HG03095 (cell line): Measurements from ENCODE around the gene RFXAP.

Experiments used
- ATAC-seq: cut with Tn5 transposase; IDR thresholded peaks from one replicate; pipeline ENCODE4 v1.9.1; 2021; ENCODE audit warnings: moderate library complexity; ENCODE audit not compliant: unreplicated experiment

Gene RFXAP

DNA sequence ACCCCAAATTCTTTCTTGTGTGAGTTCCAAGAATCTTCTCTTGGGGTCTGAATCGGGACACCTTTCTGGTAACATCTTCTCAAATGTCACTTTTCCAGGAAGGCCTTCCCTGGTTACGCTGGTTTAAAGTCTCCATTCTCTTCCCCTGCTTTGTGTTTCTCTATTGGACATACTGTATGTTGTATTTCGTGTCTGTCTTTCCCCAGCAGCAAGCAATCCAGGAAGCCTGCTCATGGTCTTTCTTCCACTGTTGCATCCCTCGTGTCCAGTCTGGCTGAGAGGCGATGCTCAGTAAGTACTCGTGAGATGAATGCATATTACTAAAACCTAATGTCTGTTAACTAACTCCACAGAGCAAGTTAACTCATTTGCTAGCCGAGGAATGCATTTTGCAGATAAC, 43.7 kb downstream of the RFXAP start:
- ATAC-seq, result no peak

DNA sequence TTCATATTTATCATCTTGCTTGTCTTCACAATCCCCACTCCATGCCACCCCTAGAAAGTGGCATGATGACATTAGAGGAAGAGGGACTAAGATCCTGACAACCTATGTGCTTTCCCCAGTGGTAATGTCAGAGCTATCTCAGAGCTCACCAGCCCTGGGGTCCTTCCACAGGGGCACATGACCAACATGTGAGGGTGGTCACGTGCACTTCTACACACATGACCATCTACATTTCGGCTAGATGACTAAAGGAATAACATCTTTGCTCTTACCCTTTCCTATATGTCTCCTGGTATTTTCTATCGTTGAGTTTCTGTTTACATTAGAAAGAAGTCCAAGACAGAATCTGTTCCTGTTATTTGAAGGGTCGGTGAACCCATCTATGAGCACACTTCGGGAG, 46.2 kb downstream of the RFXAP start:
- ATAC-seq, result no peak

DNA sequence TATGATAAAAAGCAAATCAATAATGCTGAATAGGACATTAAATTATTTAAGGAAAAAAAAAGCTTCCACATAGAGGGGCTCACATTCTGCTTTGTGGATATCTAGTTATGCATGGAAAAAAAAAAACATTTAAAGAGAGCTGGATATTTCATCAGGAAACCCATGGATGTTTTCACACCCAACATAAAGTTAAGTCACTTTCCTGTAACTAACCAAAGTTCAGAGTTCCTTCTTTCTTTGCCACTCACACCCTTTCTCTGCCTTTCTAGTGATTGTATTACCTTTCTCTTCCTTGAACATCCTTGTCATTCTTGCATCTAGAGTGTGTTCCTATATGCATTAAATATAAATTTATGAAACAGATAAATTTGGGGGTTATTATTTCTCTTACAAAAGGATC, 47.2 kb downstream of the RFXAP start:
- no peak for ATAC-seq

DNA sequence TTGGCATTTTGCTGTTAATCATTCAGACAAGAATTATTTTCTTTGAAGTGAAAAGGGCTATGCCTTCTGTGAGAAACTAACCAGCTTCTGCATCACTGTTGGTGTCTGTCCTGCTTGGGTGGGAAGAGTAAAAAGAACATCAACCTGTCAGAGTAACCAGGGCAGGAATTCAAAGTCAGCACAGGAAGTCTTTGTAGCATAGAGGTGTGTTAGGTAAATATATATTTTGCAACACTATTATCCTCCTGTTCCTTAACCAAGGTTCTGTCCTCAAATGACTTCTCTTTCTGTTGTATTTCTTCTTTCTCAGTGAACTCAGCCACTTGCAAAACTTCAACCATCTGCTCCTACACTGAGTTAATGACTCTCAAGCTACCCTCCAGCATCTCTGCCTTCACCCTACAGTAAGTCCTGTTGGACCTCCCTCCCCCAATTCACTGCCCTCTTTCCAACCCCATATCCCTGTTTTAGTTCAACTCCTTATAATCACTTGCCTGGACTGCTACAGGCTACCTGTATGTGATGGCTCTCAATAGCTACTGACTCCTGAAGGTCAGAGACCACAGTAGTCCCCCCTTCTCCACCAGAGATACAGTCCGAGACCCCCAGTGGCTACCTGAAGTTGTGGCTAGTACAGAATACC, 51.1 kb downstream of the RFXAP start:
- no peak for ATAC-seq

DNA sequence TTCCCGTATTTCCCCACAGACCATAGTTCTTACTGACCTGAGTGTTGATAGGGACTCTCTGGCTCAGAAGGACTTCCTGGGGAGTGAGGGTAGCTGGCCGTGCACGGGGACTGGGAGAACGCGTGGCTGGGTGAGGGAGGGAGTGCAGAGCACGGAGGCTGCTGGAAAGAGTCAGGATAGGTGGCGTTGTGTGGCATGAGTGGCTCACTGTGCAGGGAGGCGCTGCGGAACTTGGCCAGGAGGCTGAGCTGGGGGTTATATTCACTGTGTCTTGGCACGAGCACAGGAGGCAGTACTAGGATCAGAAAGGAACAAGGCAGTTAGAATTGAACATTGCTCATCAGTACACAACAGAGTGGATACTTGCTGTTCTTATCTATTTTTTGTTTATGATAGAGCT, 53.6 kb downstream of the RFXAP start:
- ATAC-seq, result no peak

DNA sequence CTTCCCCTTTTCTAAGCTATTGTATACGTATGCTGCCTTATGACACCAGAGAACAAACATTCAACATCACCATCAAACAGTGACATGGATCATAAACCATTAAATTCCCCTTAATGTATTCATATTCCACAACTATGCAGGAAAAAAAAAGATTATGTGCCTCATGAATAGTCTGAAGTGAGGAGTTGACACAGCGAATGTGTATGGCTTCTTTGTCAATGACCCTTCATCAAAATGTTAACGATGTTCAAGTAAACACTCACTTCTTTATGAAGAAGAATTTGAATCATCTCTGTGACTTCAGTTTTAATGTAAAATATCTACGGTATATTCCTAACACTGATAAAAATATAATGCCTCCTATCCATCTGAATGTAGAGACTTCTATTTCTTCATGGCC, 56.4 kb downstream of the RFXAP start:
- no peak for ATAC-seq

DNA sequence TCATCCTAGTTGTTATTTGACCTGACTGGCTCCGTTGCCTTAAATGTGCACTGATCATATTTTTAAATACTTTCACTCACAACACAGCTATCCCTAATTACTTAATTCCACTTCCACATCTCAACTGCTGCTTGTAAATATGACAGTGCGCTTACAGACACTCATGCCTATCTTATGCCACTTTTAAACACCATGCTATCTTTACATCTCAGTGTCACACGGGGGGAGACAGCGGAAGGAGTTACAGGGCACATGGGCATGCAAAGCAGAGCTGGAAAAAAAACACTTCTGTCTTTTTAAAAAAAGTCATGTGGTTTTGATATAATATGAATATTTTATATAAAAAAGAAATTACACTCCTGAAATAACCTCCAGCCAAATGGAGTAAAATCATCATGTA, 56.9 kb downstream of the RFXAP start:
- no peak for ATAC-seq
